GM19023 (cell line): ENCODE results near the gene CRYBA2.

ENCODE experiments used
- ATAC-seq: cut with Tn5 transposase; IDR thresholded peaks from one replicate; pipeline ENCODE4 v1.9.1; 2021; ENCODE audit warnings: mild to moderate bottlenecking, moderate library complexity; ENCODE audit not compliant: unreplicated experiment

The CRYBA2 gene

DNA sequence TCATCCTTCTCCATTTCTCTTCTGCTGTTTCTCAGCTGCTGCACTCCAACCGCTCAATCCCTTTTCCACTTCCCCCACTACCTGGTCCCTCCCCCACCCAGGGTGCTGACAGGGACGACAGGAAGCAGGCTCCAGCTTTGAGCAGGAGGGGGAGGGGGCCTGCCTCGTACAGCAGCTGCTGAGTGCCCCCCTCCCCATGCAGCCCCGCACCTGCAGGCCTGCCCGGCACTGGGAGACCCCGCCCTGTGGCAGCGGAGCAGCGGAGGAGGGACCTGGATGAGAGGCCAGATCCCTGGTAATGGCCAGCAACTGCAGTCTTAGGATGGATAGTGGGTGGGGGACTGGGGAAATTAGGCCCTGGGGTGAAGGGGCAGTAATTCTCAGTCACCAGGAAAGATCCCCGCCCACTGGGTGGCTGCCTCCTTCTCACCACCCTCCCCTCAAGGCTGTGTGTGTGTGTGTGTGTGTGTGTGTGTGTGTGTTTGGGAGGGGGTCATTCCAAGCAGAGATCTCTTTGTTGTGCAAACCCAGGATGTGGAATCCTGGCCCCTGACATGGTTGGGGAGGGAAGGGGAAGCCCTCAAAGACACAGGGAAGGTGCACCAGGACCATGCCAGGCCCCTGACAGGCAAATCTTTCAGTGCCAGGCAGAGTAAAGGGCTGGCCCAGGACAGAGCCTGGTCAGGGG is 6.8 kb upstream of the CRYBA2 start:
- no peak for ATAC-seq

DNA sequence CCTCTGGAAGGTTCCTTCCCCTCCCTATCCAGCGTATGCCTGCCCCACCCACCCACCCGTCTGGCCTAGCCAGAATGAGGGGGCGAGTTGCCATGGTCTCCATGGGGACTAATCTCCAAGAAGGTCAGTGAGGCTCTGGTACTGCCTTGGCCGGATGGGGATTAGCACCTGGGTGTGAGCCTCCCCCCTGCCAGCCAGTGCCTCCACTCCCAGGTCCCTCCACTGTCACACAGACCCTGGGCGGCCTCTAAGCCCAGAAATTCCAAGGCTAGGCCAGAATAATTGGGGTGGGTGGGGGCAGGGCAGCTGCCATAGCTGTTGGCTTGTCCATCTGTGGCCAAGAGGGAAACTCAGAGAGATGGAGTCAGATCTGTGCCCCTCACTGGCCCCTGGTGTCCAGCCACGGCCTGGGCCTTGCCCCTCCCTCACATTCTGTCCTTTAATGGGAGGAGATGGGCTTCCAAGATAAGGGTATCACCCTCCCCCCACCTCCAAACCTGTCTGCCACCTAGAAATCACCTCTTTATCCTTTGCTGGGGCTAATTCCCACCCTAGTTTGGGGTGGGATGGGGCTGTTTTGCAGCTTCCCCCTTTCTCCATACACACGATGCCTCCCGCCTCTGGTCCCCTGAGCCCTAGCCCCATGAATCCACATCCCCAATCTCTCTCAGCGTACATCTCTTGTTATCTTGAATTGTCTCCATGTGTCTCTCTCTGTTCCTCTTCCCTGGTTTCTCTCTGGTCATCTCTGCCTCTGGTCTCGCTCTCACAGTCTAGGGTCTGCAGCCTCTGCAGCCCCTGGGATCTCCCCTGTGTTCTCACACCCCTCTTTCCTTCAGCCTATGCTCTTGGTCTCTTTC is 6.0 kb upstream of the CRYBA2 start:
- no peak for ATAC-seq

DNA sequence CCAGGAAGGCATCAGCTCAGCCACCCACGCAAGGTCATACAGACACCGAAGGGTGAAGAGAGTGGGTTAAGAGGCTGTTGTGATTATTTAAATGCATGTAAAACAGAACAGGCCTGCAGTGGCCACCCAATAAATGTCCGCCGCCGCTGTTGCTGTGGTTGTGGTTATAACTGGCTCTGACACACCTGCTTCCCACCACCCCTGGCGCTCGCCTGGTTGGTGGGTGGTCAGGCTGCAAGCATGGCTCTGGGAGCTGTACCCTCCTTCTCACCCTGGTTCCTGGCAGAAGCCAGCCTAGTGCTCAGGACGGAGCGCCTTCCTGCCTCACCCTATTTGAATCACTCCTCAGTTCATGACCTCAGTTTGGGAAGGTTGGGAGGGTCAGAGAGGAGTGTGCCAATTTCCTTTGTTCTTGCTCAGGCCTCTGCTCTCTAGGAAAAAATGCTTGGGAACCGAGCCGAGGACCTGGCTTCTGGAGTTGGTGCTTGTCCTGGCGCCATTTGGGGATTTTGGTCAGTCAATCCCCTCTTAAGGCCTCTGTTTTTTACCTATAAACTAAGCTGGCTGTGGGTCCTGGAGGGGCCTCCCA is 5.3 kb upstream of the CRYBA2 start:
- ATAC-seq, result no peak

- no peak for ATAC-seq
Observed at GRCh38 chr2:218997731-218998130, 4.5 kb upstream of the CRYBA2 start.

GRCh38 chr2:218996937-218997336 is 3.7 kb upstream of the CRYBA2 start:
- no peak for ATAC-seq

DNA sequence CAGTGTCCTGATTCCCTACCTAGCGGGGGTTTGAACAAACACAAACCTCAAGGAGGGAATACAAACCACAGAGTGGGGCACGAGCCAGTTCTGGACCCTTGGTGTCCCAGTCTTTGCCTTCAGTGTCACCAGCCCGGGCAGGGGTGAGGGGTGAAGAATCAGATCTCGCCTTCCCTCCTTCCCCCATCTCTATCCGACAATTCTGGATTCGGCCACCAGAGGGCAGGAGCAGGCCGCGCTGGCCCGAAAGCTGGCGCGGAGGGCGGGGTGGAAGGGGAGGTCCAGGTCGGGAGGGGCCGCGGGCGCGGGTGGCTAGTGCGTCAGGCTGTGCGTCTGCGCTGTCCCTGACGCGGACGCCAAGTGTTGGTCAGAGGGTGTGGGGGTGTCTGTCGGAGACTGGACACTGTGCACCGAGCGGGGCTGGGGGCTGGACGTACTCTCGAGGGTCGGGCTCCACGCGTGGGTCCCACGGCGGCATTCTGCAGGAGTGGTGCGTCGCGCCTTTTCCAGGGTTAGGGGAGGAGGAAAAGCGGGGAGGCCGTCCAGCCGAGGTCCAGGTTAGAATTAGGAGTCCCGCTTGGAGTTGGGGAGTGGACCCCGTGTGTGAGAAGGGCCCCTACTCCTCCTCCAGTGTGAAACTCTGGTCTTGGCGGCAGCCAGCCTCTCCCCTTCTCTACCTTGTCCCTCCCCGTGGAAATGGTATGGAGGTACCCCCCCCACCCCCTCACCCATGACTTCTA is 2.9 kb upstream of the CRYBA2 start:
- peak; percentile 55 for ATAC-seq

GRCh38 chr2:218995561-218995960 is 2.3 kb upstream of the CRYBA2 start:
- ATAC-seq, result no peak

GRCh38 chr2:218992703-218993344 is 398 bp downstream of the CRYBA2 start:
- no peak for ATAC-seq

- no peak for ATAC-seq
Observed at GRCh38 chr2:218992196-218992595, 1.0 kb downstream of the CRYBA2 start.

- no peak for ATAC-seq
Observed at GRCh38 chr2:218991674-218992168, 1.5 kb downstream of the CRYBA2 start.

DNA sequence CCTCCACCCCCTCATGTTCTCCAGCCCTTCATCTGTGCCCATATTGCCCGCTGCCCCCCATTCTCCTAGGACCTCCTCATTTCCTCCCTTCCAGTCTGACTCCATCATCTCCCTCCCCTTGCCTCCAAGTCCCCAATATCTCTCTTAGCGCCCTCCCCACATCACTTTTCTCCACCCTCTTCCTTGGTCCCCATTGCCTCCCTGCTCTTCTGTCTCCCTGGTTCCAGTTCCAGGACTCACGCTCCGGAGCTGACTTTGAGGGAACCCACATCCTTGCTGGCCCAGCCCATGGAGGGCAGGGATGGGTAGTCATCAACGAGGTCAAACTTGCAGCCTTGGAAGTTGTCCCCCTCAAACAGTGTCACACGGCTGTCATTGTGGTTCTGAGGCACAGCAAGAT is 2.6 kb downstream of the CRYBA2 start:
- ATAC-seq, result no peak

DNA sequence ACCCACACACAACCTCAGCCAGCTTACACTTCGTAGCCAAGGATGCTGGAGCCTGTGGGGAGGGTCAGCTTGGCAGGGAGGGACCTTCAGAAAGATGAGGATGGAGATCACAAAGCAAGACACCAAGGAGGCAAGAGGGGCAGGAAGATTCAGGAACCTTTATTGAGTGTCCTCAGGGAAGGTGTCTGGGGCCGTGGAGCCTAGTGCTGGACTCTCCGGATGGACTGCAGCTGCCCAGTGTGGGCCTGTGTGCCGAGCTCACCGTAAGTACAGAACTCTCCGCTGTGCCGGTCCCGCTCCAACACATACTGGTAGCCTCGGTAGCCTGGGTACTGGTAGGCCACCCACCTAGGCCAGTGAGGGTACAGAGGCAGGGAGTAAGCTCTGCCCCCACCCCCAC is 3.2 kb downstream of the CRYBA2 start:
- ATAC-seq, result no peak

GRCh38 chr2:218988650-218989049 is 4.6 kb downstream of the CRYBA2 start:
- no peak for ATAC-seq

- ATAC-seq, result no peak
Observed at GRCh38 chr2:218988164-218988563, 5.1 kb downstream of the CRYBA2 start.

DNA sequence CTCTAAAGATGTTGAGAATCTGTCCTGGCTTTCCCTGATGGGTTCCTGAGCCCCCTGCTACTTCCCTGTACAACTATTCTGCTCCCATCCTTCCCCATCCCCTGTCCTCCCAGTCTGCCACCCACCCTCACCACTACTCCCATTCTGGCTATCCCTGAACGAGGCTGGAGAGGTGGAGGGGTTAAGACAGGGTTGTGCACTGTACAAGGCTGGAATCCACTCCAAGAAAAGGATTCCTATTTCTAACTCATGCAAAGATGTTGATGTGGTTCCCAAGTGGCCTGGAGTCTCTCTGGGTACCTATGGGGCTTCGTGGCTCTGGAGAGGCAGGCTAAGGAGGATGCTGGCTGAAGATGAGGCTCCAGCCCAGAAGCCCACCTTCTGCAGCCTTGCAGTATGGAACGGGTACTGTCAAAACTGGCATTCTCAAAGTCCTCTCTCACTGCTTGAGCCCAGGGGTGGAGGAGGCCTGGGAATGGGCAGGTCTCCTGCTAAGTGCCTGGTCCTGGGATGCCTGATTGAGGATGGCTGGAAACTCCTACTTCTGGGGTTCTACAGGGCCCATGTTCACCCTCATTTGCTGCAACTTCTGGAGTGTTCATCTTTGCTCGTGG is 7.0 kb downstream of the CRYBA2 start:
- ATAC-seq, result no peak

DNA sequence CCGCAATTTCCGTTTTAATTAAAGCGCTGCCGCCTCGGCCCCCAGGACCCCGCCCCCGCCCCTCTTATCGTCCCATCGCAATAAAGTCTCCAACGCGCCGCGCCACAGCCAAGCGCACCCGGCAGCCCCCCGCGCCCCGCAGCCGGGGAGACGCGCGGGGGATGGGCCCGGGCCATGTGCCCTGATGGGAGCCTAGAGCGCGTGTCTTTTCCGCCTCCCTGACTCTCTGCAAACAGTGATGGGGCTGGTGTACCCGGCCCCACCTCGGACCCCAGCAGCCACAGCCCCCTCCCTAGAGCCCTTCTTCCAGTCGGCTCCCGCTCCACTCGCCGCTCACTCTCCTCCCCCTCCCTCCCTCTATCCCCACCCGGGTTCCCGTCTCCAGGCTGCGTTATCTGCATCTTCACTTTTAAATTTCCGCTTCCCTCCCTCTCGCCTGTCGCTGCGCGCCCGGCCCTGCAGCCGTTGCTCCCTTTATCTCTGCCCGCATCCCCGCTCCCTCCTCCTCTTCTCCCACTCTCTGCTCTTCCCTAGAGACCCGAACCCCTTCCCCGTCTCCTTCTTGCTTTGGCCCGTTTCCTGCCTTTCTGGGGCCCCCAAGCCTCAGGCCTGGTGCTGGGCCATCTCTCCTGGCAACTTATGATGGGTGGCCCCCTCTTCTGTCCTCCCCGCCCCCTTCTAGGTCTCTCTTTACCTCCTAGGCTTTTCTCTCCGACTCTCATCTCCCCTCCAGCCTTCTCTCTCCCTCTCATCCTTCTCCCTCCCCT is 7.7 kb downstream of the CRYBA2 start:
- no peak for ATAC-seq

- no peak for ATAC-seq
Observed at GRCh38 chr2:218985021-218985324, 8.2 kb downstream of the CRYBA2 start, which contains the start of gene FEV. TSS of gene FEV (minus strand) at chr2:218985184. CDS start at chr2:218985075, 109 bp downstream.

DNA sequence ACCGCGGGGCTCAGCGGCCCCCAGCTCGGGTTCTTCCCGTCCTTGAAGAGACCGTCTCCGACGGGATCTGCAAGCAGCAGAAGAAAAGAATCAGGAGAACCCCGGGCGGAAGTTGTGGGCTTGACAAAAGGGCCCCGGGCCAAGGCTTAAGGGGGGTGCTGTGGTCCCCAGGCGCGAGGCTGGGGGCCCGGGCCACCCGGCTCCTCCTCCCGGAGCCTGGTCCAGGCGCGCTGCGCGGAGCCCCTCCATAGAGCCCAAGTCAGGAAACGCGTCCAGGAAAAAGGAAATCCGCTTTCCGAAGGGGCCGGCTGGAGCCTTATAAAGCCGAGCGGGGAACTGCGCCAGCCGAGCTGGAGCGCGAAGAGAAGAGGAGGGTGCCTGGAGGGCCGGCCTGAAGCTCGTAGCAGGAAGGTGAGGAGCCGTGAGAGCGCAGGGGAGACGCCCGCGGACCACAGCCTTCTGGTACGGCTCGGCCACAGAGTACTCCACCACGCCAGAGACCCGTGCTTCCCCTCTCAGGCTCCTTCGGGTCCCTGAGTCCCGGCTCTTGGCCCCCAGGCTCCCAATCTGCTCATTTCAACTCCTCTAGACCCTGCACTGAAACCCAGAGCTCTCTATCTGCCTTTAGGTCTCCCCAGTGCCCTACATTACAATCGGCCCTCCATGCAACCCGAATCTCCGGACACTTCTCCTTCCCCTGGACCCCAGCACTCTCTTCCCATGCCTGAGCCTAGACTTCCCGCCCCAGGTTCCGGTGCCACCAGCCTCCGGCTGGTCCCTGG is 8.8 kb downstream of the CRYBA2 start:
- ATAC-seq, result no peak

GRCh38 chr2:218983934-218984238 is 9.3 kb downstream of the CRYBA2 start:
- no peak for ATAC-seq
